ENCODE results near the gene SMIM3.

- TF ChIP-seq CTCF (IDR thresholded peaks at IDR 0.05) (no peak), POLR2A (IDR thresholded peaks at IDR 0.05) (no peak)
Measured at GRCh38 chr5:150751096-150751891, 27.3 kb upstream of the SMIM3 start.

Measured in gastroesophageal sphincter (tissue), 3 donors.